Measurements from ENCODE around the gene SPECC1L.
"Not testable (repeated sequence)": the region's sequence is repeated elsewhere in the genome, so short reads cannot be mapped to it uniquely, and the experiment has no call there.

The SPECC1L gene

DNA sequence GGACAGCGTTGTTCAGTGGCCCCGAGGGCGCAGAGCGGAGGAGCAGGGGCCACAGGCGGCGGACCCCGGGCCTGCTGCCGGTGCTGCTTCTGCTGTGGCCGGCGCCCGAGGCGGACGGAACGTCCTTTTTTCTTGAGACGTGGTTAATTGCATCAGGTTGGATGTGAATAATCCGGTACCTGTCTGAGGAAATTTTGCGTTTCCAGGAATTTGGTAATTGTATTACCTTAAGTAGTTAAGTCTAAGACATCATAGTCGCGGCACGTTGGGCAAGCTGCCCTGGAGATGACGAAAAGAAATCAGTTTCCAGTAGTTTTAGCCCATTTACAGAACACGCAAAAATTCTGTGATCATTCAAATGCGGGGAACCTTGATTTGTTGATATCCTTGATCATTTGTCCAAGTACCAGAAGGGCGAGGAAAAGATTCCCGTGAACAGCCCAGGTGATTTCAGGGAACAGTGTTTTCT, 789 bp downstream of the SPECC1L start:
- Histone ChIP-seq H3K9ac (ENCODE audit: low read depth, low read length) (peak overlapping the region; percentile 94), H3K9me3 (ENCODE audit: control insufficient read depth, insufficient read depth, low read length) (no peaks in the 10 kb centered on the region), H3K27ac (ENCODE audit: low read depth, low read length) (peak overlapping the region; percentile 94), H3K4me1 (ENCODE audit: control insufficient read depth, insufficient read depth, low read length) (peaks cover 15% of the 10 kb centered on the region), H3K36me3 (ENCODE audit: control insufficient read depth, insufficient read depth, low read length) (no peaks in the 10 kb centered on the region), H3K27me3 (ENCODE audit: control insufficient read depth, insufficient read depth, low read length) (no peaks in the 10 kb centered on the region), H3K4me3 (ENCODE audit: low read depth, low read length) (peak overlapping the region; percentile 93)

GRCh38 chr22:24273031-24273430, 2.4 kb downstream of the SPECC1L start:
- H3K4me1 ChIP-seq (ENCODE audit: control insufficient read depth, insufficient read depth, low read length): peaks cover 15% of the 10 kb centered on the region
- not testable (repeated sequence) for H3K36me3 ChIP-seq (ENCODE audit: control insufficient read depth, insufficient read depth, low read length); H3K9ac ChIP-seq (ENCODE audit: low read depth, low read length); H3K4me3 ChIP-seq (ENCODE audit: low read depth, low read length); H3K27me3 ChIP-seq (ENCODE audit: control insufficient read depth, insufficient read depth, low read length); H3K9me3 ChIP-seq (ENCODE audit: control insufficient read depth, insufficient read depth, low read length); H3K27ac ChIP-seq (ENCODE audit: low read depth, low read length)

- H3K4me3 ChIP-seq (ENCODE audit: low read depth, low read length); H3K9me3 ChIP-seq (ENCODE audit: control insufficient read depth, insufficient read depth, low read length); H3K27me3 ChIP-seq (ENCODE audit: control insufficient read depth, insufficient read depth, low read length); H3K36me3 ChIP-seq (ENCODE audit: control insufficient read depth, insufficient read depth, low read length); H3K9ac ChIP-seq (ENCODE audit: low read depth, low read length): not testable (repeated sequence)
- H3K27ac ChIP-seq (ENCODE audit: low read depth, low read length): peak overlapping the region; percentile 46
- H3K4me1 ChIP-seq (ENCODE audit: control insufficient read depth, insufficient read depth, low read length): peaks cover 15% of the 10 kb centered on the region
These were observed 3.3 kb downstream of the SPECC1L start for GRCh38 chr22:24273906-24274305.

DNA sequence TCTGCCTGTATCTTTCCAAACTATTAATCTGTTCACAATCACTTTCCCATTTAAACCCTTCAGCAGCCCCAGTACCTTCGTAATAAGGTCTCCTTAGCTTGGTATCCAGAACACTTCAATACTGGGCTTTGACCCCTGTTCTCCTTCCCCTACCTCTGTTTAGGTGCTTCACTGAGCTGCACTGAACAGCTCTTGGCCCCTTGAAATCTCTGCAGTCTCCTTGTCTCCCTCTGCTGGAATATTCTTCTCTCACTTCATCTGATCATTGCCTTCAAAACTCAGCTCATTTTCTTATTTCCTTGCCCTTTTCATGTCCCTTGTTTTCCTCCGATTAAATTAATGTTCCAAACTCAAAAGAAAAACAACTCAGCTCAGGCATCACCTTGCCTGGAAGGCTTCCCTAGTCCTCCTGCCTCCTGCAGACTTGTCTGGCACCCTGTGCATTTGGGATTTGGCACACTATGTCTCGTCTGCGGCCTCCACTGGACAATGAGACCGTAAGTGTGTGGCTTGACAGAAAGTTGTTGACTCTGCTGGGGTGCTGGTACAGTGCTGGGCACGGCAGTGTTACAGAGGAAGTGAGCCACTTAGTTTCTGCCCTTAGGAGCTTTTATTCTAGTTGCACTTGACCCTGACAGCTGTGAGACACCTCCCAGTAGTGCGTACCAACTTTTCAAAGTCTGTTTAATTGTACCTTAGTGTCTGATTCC, 4.2 kb downstream of the SPECC1L start:
- H3K9ac ChIP-seq (ENCODE audit: low read depth, low read length); H3K27me3 ChIP-seq (ENCODE audit: control insufficient read depth, insufficient read depth, low read length); H3K36me3 ChIP-seq (ENCODE audit: control insufficient read depth, insufficient read depth, low read length); H3K4me3 ChIP-seq (ENCODE audit: low read depth, low read length); H3K9me3 ChIP-seq (ENCODE audit: control insufficient read depth, insufficient read depth, low read length): not testable (repeated sequence)
- peaks cover 15% of the 10 kb centered on the region for H3K4me1 ChIP-seq (ENCODE audit: control insufficient read depth, insufficient read depth, low read length)
- peak overlapping the region; percentile 46 for H3K27ac ChIP-seq (ENCODE audit: low read depth, low read length)

DNA sequence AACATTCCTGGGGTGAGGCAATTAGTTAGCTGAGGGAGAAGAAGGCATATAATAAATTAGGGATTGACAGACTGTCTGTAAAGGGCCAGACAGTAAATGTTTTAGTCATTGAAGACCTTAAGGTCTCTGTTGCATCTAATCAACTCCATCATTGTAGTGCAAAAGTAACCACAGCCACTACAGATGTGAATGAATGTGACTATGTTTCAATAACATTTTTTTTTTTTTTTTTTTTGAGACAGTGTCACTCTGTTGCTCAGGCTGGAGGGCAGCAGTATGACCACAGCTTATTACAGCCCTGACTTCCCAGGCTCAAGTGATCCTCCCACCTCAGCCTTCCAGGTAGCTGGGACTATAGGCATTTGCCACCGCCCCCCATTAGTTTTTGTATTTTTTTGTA, 9.7 kb downstream of the SPECC1L start:
- not testable (repeated sequence) for H3K4me3 ChIP-seq (ENCODE audit: low read depth, low read length); H3K27ac ChIP-seq (ENCODE audit: low read depth, low read length); H3K9ac ChIP-seq (ENCODE audit: low read depth, low read length); H3K9me3 ChIP-seq (ENCODE audit: control insufficient read depth, insufficient read depth, low read length); H3K27me3 ChIP-seq (ENCODE audit: control insufficient read depth, insufficient read depth, low read length); H3K36me3 ChIP-seq (ENCODE audit: control insufficient read depth, insufficient read depth, low read length)
- peaks cover 13% of the 10 kb centered on the region for H3K4me1 ChIP-seq (ENCODE audit: control insufficient read depth, insufficient read depth, low read length)

DNA sequence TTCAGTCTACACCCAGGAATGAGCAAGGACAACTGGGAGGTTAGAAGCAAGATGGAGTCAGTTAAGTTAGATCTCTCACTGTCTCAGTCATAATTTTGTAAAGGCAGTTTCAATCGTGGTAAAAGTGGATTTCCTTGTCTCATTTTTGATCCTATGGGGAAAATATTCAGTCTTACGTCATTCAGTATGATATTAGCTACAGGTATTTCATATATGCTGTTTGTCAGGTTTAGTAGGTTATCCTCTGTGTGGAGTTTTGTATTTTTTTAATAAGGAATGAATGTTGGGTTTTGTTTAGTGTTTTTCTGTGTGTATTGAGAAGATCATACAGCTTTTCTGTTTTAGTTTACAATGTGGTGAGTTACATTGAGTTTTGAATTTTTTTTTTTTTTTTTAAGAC, 11.8 kb downstream of the SPECC1L start:
- Histone ChIP-seq H3K4me3 (ENCODE audit: low read depth, low read length) (no peak overlapping the region), H3K9me3 (ENCODE audit: control insufficient read depth, insufficient read depth, low read length) (no peaks in the 10 kb centered on the region)

DNA sequence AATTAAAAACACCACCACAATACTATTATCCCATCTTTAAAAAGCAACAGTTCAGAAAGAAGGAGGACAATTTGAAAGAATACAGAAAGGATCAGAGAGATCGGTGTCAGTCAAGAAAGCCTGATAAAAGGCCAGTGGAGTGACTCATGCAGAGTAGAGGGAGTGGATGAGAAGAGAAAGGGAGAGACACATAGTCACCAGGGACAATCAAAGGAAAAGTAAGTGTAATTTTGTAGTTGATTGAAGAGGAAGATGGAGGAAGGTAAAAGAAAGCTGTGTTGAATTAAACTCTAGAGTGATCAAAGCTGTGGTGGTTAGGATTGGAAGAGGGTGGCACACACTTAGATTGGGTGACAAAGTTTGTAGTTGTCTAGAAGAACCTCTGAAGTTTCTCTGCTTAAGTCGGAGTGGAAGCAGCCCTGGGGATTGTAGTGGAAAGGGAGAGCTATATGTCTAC, 14.1 kb downstream of the SPECC1L start:
- Histone ChIP-seq H3K27ac (ENCODE audit: low read depth, low read length) (peak overlapping the region; percentile 47), H3K4me3 (ENCODE audit: low read depth, low read length) (no peak overlapping the region), H3K9me3 (ENCODE audit: control insufficient read depth, insufficient read depth, low read length) (no peaks in the 10 kb centered on the region), H3K4me1 (ENCODE audit: control insufficient read depth, insufficient read depth, low read length) (peaks cover 13% of the 10 kb centered on the region), H3K36me3 (ENCODE audit: control insufficient read depth, insufficient read depth, low read length) (no peaks in the 10 kb centered on the region), H3K27me3 (ENCODE audit: control insufficient read depth, insufficient read depth, low read length) (no peaks in the 10 kb centered on the region), H3K9ac (ENCODE audit: low read depth, low read length) (no peak overlapping the region)

More for the DNA sequence above, 11.8 kb downstream of the SPECC1L start:
- H3K27ac ChIP-seq (ENCODE audit: low read depth, low read length): no peak overlapping the region
- H3K27me3 ChIP-seq (ENCODE audit: control insufficient read depth, insufficient read depth, low read length): no peaks in the 10 kb centered on the region
- H3K4me1 ChIP-seq (ENCODE audit: control insufficient read depth, insufficient read depth, low read length): peaks cover 13% of the 10 kb centered on the region
- H3K36me3 ChIP-seq (ENCODE audit: control insufficient read depth, insufficient read depth, low read length): no peaks in the 10 kb centered on the region
- H3K9ac ChIP-seq (ENCODE audit: low read depth, low read length): no peak overlapping the region

DNA sequence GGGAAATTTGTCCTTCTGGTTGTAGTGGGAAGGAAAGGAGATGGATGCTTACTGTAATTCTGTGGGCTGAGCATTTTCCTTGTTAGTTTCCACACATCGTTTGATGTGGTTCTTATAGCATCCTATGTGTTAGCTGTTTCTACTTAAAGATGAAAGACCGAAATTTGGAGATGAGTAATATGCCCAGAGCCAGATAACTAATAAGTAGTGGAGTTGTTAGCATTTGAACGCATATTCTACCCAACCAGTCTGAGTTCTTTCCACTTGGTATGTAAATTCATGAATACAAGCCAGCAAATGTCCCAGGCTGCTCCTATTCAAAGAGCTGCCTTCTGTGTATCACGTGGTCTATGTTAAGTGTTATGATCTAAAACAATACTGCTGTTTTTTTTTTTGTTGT, 14.6 kb downstream of the SPECC1L start:
- Histone ChIP-seq H3K4me1 (ENCODE audit: control insufficient read depth, insufficient read depth, low read length) (peaks cover 13% of the 10 kb centered on the region), H3K9ac (ENCODE audit: low read depth, low read length) (no peak overlapping the region), H3K27me3 (ENCODE audit: control insufficient read depth, insufficient read depth, low read length) (no peaks in the 10 kb centered on the region), H3K36me3 (ENCODE audit: control insufficient read depth, insufficient read depth, low read length) (no peaks in the 10 kb centered on the region), H3K4me3 (ENCODE audit: low read depth, low read length) (no peak overlapping the region), H3K9me3 (ENCODE audit: control insufficient read depth, insufficient read depth, low read length) (no peaks in the 10 kb centered on the region), H3K27ac (ENCODE audit: low read depth, low read length) (peak overlapping the region; percentile 44)

- not testable (repeated sequence) for H3K9ac ChIP-seq (ENCODE audit: low read depth, low read length); H3K4me3 ChIP-seq (ENCODE audit: low read depth, low read length); H3K36me3 ChIP-seq (ENCODE audit: control insufficient read depth, insufficient read depth, low read length); H3K27ac ChIP-seq (ENCODE audit: low read depth, low read length); H3K27me3 ChIP-seq (ENCODE audit: control insufficient read depth, insufficient read depth, low read length); H3K4me1 ChIP-seq (ENCODE audit: control insufficient read depth, insufficient read depth, low read length); H3K9me3 ChIP-seq (ENCODE audit: control insufficient read depth, insufficient read depth, low read length)
These were observed 16.6 kb downstream of the SPECC1L start for GRCh38 chr22:24287212-24287611.

- H3K4me1 ChIP-seq (ENCODE audit: control insufficient read depth, insufficient read depth, low read length): not testable (repeated sequence)
These were observed 17.2 kb downstream of the SPECC1L start for GRCh38 chr22:24287801-24288200.

DNA sequence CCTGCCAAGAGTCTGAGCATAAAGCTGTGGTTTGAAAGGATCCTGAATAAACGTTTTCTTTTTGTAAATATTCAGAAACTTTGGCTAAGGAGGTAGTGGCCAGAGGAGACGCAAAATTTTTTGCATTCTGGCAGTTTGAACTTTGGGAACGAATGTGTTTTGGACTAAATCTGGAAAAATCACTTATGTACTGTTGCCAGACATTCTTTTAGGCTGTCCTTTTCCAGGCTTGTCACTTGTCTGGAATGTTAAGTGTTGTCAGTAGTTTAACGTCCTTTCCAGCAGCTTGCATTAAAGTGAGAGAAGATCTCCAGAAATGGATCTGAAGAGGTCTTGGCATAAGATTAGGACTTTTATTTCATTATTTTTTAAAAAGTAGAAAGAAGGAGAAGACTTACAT, 18.5 kb downstream of the SPECC1L start:
- Histone ChIP-seq H3K9me3 (ENCODE audit: control insufficient read depth, insufficient read depth, low read length) (no peaks in the 10 kb centered on the region), H3K27ac (ENCODE audit: low read depth, low read length) (peak overlapping the region; percentile 40), H3K27me3 (ENCODE audit: control insufficient read depth, insufficient read depth, low read length) (no peaks in the 10 kb centered on the region), H3K36me3 (ENCODE audit: control insufficient read depth, insufficient read depth, low read length) (no peaks in the 10 kb centered on the region), H3K9ac (ENCODE audit: low read depth, low read length) (no peak overlapping the region), H3K4me3 (ENCODE audit: low read depth, low read length) (no peak overlapping the region), H3K4me1 (ENCODE audit: control insufficient read depth, insufficient read depth, low read length) (peaks cover 7% of the 10 kb centered on the region)

More at GRCh38 chr22:24287801-24288200, 17.2 kb downstream of the SPECC1L start:
- not testable (repeated sequence) for H3K9ac ChIP-seq (ENCODE audit: low read depth, low read length); H3K9me3 ChIP-seq (ENCODE audit: control insufficient read depth, insufficient read depth, low read length); H3K36me3 ChIP-seq (ENCODE audit: control insufficient read depth, insufficient read depth, low read length); H3K27ac ChIP-seq (ENCODE audit: low read depth, low read length); H3K4me3 ChIP-seq (ENCODE audit: low read depth, low read length); H3K27me3 ChIP-seq (ENCODE audit: control insufficient read depth, insufficient read depth, low read length)
